ENCODE data around the gene HS6ST3. TPM values are rescaled to one million over a fixed set of nuclear protein-coding genes. Genes with fewer than 3 reads are reported as not detected.

HS6ST3 gene
- total RNA-seq, 1 donor, result 0.36 TPM

- DNase-seq (ENCODE audit: low read depth), result no peak
- H3K4me3 ChIP-seq (ENCODE audit: low read depth, low read length), result no peak overlapping the region
- TF ChIP-seq, protein P1, sequence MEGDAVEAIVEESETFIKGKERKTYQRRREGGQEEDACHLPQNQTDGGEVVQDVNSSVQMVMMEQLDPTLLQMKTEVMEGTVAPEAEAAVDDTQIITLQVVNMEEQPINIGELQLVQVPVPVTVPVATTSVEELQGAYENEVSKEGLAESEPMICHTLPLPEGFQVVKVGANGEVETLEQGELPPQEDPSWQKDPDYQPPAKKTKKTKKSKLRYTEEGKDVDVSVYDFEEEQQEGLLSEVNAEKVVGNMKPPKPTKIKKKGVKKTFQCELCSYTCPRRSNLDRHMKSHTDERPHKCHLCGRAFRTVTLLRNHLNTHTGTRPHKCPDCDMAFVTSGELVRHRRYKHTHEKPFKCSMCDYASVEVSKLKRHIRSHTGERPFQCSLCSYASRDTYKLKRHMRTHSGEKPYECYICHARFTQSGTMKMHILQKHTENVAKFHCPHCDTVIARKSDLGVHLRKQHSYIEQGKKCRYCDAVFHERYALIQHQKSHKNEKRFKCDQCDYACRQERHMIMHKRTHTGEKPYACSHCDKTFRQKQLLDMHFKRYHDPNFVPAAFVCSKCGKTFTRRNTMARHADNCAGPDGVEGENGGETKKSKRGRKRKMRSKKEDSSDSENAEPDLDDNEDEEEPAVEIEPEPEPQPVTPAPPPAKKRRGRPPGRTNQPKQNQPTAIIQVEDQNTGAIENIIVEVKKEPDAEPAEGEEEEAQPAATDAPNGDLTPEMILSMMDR (IDR thresholded peaks at IDR 0.05; ENCODE audit: insufficient read depth, low read length), result no peak
These were observed 703.5 kb downstream of the HS6ST3 start for GRCh38 chr13:96793404-96793755.

- H3K4me3 ChIP-seq (ENCODE audit: low read depth, low read length), result no peak overlapping the region
- DNase-seq (ENCODE audit: low read depth), result no peak
- TF ChIP-seq, protein P1 (IDR thresholded peaks at IDR 0.05; ENCODE audit: insufficient read depth, low read length), result no peak
These were observed 704.8 kb downstream of the HS6ST3 start for GRCh38 chr13:96794669-96795068.

GRCh38 chr13:96795670-96796069 is 705.8 kb downstream of the HS6ST3 start:
- DNase-seq (ENCODE audit: low read depth), result no peak
- H3K4me3 ChIP-seq (ENCODE audit: low read depth, low read length), result no peak overlapping the region
- TF ChIP-seq, protein P1 (IDR thresholded peaks at IDR 0.05; ENCODE audit: insufficient read depth, low read length), result no peak

DNA sequence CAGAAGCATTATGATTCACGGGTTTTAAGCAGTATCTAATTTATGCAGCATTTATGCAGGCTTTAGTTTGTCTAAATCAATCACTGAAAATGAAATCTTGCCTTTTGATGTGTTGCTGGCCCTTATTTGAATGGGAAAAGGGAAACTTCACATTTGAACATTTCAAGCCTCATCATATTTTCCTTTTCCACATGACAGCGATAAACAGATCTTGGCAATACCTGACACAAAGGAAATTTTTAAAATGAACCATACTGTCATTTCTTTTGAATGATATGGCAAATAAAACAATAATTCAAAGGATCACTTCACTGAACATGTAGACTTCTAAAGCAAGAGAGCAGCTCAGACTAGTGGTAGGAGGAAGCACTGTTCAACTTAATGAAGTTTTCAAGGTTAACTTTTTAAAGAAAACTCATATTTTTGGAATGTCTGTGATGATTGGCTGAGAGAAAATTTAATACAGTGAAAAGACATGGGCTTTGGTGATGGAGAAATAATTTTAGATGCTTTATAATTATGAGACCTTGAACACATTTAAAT is 706.3 kb downstream of the HS6ST3 start:
- TF ChIP-seq, protein P1 (IDR thresholded peaks at IDR 0.05; ENCODE audit: insufficient read depth, low read length), result peak; percentile 55
- peak; percentile 29 for DNase-seq (ENCODE audit: low read depth)
- no peak overlapping the region for H3K4me3 ChIP-seq (ENCODE audit: low read depth, low read length)

- H3K4me3 ChIP-seq (ENCODE audit: low read depth, low read length), result no peak overlapping the region
- TF ChIP-seq, protein P1 (IDR thresholded peaks at IDR 0.05; ENCODE audit: insufficient read depth, low read length), result no peak
- no peak for DNase-seq (ENCODE audit: low read depth)
These were observed 707.2 kb downstream of the HS6ST3 start for GRCh38 chr13:96797136-96797535.

DNA sequence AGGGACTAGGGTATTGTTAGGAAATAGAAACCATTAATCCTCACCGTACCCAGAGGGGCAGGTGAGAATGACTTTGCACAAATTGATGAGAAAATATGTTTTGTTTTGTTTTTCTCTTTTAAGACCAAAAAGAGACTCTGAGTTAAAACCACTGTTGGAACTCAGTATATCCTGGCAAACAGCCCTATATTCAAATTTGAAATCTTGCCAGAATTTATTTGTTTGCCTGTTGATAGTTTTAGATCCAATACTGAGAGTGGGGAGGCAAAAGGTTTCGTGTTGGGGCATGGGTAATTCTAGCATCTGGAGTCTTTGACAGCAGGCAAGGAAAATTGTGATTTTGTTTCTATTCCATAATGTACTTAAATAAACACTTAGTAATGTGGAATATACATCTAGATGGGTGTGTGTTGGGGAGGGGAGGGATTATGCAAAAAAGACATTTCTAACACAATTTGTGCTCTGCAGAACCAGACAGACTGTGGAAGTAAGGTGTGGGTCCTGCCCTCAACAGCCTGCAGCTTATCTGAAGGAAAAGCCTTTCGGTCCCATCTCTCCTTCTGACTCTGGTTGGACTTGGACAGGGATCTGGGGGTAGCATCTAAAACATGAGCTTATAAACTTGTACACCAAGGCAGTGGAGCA is 713.7 kb downstream of the HS6ST3 start:
- TF ChIP-seq, protein P1 (IDR thresholded peaks at IDR 0.05; ENCODE audit: insufficient read depth, low read length), result no peak
- no peak for DNase-seq (ENCODE audit: low read depth)
- H3K4me3 ChIP-seq (ENCODE audit: low read depth, low read length), result no peak overlapping the region

GRCh38 chr13:96804174-96804573 is 714.3 kb downstream of the HS6ST3 start:
- TF ChIP-seq, protein P1 (IDR thresholded peaks at IDR 0.05; ENCODE audit: insufficient read depth, low read length), result no peak

More at GRCh38 chr13:96804174-96804573, 714.3 kb downstream of the HS6ST3 start:
- DNase-seq (ENCODE audit: low read depth), result no peak
- no peak overlapping the region for H3K4me3 ChIP-seq (ENCODE audit: low read depth, low read length)
